ENCODE measurements around the gene KLHDC4.

GRCh38 chr16:87724490-87725291 lies 41.1 kb downstream of the KLHDC4 start:
- no peak for TF ChIP-seq SUZ12 (IDR thresholded peaks at IDR 0.05; ENCODE audit: extremely low read depth, insufficient read depth, insufficient read length)
- TF ChIP-seq ZNF274 (IDR thresholded peaks at IDR 0.05; ENCODE audit: low read depth, low read length), result no peak

Measured in NT2/D1 (cell line).